ENCODE results near the gene GMIP. TPM values are rescaled to one million over a fixed set of nuclear protein-coding genes. Genes with fewer than 3 reads are reported as not detected.

Gene GMIP
- total RNA-seq, 2 experiments from 2014 or later, result 57.3 to 59.9 TPM

Other genes starting within 250 kb of the GMIP start
- 100 to 1,000 TPM; 132 to 136 TPM for gene GATAD2A, start 238.0 kb downstream of the GMIP start, total RNA-seq
- 1 to 10 TPM; 3.4 to 4.9 TPM for gene TSSK6, start 128.1 kb downstream of the GMIP start, total RNA-seq
- gene NDUFA13, start 127.4 kb downstream of the GMIP start, total RNA-seq, result 100 to 1,000 TPM; 298 to 310 TPM
- 1 to 10 TPM; 7.4 to 8.1 TPM for gene YJEFN3, start 114.7 kb downstream of the GMIP start, total RNA-seq
- under 1 TPM; 0.31 to 0.32 TPM for gene CILP2, start 105.4 kb downstream of the GMIP start, total RNA-seq
- gene PBX4, start 25.0 kb downstream of the GMIP start, total RNA-seq, result 10 to 100 TPM; 13.8 to 15.6 TPM
- gene LPAR2, start 15.4 kb downstream of the GMIP start, total RNA-seq, result 10 to 100 TPM; 26.6 to 28.2 TPM
- 10 to 100 TPM; 52.4 to 53.1 TPM for gene ATP13A1, start 20.0 kb upstream of the GMIP start, total RNA-seq
- 10 to 100 TPM; 82.5 to 85.2 TPM for gene ZNF101, start 25.2 kb upstream of the GMIP start, total RNA-seq
- 1 to 10 TPM; 8.6 to 9.3 TPM for gene ZNF14, start 89.5 kb upstream of the GMIP start, total RNA-seq
- 10 to 100 TPM; 45.5 to 48.7 TPM for gene ZNF506, start 178.1 kb upstream of the GMIP start, total RNA-seq
- 10 to 100 TPM; 10.8 to 13.5 TPM for gene ZNF253, start 222.2 kb upstream of the GMIP start, total RNA-seq